Ovary (tissue), 3 donors: Measurements from ENCODE around the gene DAW1.

Experiments used
- CTCF ChIP-seq, 3 donors: fragments of 450-650 bp in 2 of 3; fragments of 200-600 bp in 1 of 3; IDR thresholded peaks; one replicate each; pipeline versions ENCODE4 v1.5.1 to v1.8.0; 2016 to 2022; ENCODE audit warnings: antibody characterized with exemption in 3 of 3, mild to moderate bottlenecking in 1 of 3
- EP300 ChIP-seq: sonication (generic); formaldehyde crosslinking; IDR thresholded peaks from one replicate; pipeline ENCODE4 v1.6.1; 2017; ENCODE audit warnings: antibody characterized with exemption
- POLR2A ChIP-seq: fragments of 450-650 bp; IDR thresholded peaks from one replicate; pipeline ENCODE4 v1.6.1; 2017; ENCODE audit warnings: antibody characterized with exemption, mild to moderate bottlenecking, moderate library complexity
- donor health status: DM: no; HTN: no; CAD: no.

DNA sequence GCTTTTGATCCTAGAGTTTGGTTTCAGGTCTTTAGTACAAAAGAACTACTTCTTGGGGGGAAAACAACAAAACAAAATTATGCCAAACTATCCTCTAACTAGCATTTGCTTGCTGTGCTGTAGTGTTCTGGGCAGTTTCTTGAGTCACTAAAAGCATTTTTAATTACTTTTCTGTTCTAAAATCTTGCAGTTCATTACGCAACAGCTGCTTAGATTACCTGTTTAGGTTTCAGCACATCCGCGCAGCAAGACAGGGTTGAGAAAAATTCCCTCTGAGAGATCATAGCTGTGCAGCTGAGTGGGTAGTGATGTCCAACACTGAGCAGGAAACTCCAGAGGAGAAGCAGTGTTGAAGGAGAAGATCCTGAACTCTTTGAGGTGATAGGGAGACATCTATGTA lies 9.0 kb downstream of the DAW1 start:
- TF ChIP-seq POLR2A (no peak), CTCF (IDR thresholded peaks at IDR 0.05) (no peak), EP300 (no peak)
